Germinal center (tissue), 1 donor: ENCODE data around the gene LUZP1.

Source experiments
- DNase-seq: peaks from one replicate; pipeline ENCODE4 v3.0.0; 2012; ENCODE audit warnings: mixed read lengths, low spot score

Gene LUZP1

GRCh38 chr1:23083714-23084480 lies 84.8 kb downstream of the LUZP1 start:
- no peak for DNase-seq

- DNase-seq, result no peak
Observed at GRCh38 chr1:23081376-23081775, 87.3 kb downstream of the LUZP1 start.

DNA sequence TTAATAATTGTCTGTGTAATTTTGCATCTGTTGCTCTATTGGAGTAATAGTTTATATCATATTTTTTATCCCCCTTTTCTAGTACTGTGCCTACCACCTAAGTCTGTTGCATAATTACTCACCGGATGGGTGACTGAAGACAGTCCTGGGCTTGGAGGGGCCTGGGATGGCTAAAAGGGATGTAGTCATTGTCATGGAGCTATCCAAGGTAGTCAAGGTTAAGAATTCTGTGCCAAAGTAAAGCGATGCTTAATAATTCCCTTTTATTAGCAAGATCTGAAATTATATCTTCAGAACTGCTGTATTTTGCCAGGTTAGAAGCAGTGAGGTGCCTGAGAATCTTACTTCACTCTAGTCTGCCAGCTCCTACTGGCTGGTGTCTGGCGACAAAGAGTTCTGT lies 87.8 kb downstream of the LUZP1 start:
- DNase-seq, result no peak

GRCh38 chr1:23079025-23079424 lies 89.6 kb downstream of the LUZP1 start:
- no peak for DNase-seq

DNA sequence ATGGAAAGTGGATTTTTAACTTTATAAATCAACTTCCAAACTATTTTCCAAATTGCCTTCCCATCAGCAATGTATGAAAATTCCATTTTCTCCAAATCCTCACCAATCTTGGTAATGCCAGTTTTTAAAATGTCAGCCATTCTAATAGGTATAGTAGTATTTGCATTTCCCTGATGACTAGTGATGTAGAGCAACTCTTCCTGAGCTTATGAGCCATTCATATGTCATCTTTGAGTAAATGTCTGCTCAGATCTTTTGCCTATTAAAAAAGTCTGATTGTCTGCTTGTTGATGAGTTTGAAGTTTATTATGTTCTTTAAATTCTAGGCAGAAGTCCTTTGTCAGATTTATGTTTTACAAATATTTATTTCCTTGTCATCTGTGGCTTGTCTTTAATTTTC lies 94.6 kb downstream of the LUZP1 start:
- DNase-seq, result no peak

- no peak for DNase-seq
Observed at GRCh38 chr1:23069675-23070074, 99.0 kb downstream of the LUZP1 start.

DNA sequence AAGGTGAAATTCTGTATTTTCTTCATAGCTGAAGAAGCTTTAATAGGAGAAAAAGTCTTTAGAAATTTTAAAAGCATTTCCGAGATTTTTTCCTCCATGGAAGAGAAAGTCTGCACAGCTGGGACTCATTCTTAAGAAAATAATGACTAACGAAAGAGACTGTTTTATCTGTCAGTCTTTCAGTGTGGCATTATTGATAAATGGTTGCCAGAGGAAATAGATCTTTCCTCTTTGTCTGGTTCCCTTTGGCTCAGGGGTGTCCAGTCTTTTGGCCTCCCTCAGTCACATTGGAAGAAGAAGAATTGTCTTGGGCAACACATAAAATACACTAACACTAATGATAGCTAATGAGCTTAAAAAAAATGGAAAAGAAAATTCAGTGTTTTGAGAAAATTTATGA lies 99.5 kb downstream of the LUZP1 start:
- no peak for DNase-seq

DNA sequence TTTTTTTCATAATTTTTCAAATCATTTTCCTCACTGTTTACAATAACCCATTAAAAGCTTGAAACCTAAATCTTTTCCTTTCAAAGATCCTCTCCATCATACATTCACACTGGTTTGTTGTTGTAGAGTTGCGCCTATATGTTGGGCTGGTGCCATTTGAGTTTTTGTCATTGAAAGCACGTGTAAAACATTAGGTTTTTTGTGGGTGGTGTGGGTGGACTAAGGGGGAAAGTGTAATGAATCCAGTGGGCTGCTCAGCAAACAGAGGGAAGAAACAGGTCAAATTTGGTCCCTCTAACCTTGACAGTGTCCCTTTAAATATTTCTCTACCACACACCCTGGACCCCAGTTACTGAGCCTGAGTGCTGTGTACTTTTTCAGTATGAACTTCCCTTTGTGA lies 102.6 kb downstream of the LUZP1 start:
- no peak for DNase-seq

- no peak for DNase-seq
Observed at GRCh38 chr1:23065385-23065784, 103.3 kb downstream of the LUZP1 start.

GRCh38 chr1:23062271-23062670 lies 106.4 kb downstream of the LUZP1 start:
- no peak for DNase-seq

DNA sequence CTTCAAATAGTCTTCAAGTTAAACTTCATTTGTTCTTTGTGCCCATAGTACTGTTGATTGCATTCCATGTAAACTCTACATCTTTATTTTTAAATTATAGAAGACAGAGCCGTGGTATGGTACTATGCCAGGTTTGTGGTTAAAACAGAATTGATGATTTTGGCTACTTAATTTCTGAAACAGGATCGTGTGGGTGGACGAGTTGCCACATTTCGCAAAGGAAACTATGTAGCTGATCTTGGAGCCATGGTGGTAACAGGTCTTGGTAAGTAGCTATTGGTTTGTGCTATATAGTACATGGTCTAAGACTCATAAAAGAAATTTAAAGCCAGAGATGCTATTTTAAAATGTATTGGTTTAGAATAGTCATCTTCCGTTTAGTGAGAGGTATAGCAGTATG lies 111.4 kb downstream of the LUZP1 start:
- DNase-seq, result no peak

- no peak for DNase-seq
Observed at GRCh38 chr1:23051290-23051909, 117.3 kb downstream of the LUZP1 start.

DNA sequence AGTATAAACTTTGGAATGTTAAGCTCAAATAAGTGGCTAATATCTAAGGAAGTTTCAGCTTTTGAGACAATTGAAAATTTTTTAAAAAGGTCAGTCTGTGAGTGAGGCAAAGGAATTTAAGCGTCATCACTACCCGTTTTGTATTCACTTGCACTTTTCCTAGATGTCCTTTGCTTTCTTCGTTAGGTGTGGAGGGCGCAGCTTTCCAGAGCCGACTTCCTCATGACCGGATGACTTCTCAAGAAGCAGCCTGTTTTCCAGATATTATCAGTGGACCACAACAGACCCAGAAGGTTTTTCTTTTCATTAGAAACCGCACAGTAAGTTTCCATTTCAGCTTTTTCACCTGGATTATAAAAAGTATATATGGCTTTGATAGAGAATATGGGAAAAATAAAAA lies 118.5 kb downstream of the LUZP1 start:
- DNase-seq, result no peak

GRCh38 chr1:23044035-23044434 lies 124.6 kb downstream of the LUZP1 start:
- no peak for DNase-seq

DNA sequence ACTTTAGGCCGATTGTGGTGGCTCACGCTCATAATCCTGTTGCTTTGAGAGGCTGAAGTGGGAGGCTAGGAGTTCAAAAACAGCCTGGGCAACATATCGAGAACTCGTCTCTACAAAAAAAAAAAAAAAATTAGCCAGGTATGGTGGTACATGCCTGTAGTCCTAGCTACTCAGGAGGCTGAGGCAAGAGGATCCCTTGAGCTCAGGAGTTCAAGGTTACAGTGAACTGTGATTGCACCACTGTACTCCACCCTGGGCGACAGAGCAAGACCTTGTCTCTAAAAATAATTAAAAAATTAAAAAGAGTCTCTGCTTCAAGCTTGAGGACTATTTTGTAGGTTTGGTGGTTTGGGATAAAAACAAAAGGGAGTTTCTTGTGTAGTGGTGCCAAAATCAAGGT lies 128.1 kb downstream of the LUZP1 start:
- no peak for DNase-seq

DNA sequence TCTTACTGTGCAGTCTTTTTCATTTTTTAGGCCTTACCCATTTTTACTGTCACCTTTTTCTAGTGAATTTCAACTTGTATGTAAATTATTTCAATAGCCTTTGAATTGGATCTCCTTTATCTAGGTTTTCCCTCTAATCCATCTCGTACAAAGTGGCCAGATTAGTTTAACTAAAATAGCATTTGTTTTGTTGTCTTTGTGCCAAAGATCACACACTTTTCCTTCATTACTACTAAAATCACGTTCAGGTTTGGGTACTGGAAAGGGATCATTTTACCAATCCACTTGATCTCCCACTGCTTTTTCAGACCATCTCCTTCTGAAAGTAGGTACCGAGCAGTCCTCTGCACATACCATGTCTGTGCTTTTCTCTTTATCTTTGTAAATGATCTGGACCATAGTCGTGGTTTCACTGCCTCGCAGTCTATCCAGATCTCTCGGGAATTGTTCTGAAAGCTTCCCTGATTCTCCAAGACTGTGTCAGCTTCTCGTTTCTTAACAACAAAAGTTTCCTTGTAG lies 129.3 kb downstream of the LUZP1 start:
- no peak for DNase-seq

- no peak for DNase-seq
Observed at GRCh38 chr1:23037081-23037740, 131.4 kb downstream of the LUZP1 start.

DNA sequence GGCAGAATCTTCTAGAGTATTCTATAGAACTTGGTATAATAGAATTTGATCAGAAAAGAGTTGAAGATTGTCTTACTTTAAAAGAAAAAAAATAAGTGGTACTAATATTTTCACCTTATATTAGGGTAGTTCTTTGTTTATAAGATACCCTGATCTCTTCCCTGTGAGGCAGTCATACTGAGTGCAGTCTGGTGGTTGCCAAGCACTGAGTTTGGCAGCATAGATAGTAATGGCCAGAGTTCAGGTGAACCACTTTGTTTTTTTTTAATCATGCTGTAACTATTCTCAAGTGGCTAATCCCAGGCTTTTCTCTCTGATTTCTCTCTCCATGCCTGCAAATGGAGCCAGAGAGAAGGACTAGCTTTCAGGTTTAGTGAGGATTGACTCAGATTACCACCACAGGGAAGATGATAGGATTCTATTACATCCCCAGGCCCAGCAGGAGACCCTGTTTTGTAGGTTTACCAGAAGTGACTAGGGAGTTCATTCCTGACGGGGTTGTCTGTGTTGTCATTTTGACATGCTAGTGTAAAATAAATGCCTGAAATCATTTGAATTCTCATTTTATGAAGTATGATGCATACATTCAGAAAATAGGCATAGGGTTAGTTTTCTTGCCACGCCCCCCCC lies 132.7 kb downstream of the LUZP1 start:
- DNase-seq, result no peak
